Measurements from ENCODE around the gene KCNN3. TPM values are rescaled to one million over a fixed set of nuclear protein-coding genes. Genes with fewer than 3 reads are reported as not detected.

KCNN3 gene
- total and polyA plus RNA-seq, 2 of the 13 experiments (the other 11 are each of a cell fraction or from before 2014, with no cell fraction given): not detected

DNA sequence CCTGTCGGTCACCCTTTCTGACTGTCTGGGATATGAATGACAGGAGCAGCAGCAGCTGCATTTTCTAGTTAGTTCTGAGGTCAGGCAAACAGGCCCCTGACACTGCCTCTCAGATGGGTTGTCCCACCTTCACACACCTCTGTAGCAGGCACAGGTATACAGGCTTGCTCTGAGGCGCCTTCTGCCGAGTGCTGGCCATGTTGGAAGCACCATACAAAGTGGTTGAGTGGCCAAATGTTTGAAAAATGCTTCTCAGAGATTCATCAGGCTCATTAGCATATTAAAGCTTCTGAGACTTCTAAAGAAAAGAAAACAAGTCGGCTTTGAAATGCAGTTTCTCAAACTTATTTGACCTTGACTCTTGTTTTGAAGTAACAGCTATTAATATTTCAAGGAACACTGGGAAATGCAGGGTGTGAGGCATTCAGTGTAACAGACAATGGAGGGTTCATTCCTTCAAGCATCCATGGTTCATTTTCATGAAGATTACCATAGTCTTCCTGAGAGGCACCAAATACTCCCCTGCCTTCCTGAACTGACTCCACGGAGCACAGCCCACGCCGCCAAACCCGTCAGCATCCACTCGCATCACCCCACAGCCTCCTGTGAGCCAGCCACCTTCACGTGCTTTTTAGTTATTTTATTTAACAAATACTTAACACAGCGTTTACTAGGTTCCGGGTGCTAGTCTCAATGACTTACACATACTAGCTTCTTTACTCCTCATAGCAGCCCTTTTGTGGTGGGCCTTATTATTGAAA, 81.8 kb downstream of the KCNN3 start (continued):
- TF ChIP-seq, protein P1, sequence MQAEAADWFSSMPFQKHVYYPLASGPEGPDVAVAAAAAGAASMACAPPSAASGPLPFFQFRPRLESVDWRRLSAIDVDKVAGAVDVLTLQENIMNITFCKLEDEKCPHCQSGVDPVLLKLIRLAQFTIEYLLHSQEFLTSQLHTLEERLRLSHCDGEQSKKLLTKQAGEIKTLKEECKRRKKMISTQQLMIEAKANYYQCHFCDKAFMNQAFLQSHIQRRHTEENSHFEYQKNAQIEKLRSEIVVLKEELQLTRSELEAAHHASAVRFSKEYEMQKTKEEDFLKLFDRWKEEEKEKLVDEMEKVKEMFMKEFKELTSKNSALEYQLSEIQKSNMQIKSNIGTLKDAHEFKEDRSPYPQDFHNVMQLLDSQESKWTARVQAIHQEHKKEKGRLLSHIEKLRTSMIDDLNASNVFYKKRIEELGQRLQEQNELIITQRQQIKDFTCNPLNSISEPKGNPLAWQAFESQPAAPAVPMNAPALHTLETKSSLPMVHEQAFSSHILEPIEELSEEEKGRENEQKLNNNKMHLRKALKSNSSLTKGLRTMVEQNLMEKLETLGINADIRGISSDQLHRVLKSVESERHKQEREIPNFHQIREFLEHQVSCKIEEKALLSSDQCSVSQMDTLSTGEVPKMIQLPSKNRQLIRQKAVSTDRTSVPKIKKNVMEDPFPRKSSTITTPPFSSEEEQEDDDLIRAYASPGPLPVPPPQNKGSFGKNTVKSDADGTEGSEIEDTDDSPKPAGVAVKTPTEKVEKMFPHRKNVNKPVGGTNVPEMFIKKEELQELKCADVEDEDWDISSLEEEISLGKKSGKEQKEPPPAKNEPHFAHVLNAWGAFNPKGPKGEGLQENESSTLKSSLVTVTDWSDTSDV (CRISPR knock-in tag; IDR thresholded peaks at IDR 0.05): no peak

DNA sequence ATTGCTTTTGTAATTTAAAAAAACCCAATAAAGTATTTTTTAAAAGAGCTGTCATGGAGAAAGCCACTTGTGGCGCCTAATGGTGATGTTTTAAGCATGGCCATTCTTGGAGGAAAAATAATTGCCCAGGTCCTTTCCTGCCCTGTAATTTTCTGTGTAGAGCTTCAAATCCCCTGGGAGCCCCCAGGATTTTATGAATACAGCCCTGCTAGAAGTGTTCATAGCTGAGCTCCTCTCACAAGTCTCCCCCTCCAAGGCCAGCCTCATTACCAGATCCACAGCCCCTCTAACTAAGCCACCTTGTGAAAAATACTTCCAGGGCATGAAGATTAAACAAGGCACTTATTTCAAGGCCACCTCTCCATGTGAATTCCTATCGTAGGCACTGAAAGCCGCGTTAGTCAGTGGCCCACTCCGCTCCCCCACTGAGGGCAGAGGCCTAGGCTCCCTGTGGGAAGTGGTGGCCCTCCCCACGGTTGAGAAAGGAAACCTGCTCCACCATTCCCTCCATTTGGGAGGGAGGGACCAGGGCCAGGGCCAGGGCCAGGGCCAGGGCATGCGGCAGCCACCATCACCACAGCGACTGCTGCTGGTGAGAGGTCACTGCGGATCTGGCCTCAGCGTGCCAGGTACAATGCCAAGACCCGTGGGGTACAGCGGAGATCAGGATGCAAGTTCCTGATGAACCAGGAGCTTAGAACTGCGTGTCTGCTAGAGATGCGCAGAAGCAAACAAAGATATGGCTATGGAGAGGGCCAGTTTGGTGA, 83.1 kb downstream of the KCNN3 start:
- Histone ChIP-seq H3K27ac (ENCODE audit: extremely low read length, insufficient read depth, low read length) (no peak overlapping the region), H4K20me1 (ENCODE audit: insufficient read depth, low read length) (no peaks in the 10 kb centered on the region), H3K79me2 (ENCODE audit: insufficient read depth, low read length) (no peaks in the 10 kb centered on the region), H3K9me3 (ENCODE audit: low read length) (no peaks in the 10 kb centered on the region), H3K27me3 (ENCODE audit: control insufficient read depth in 1 of 2, insufficient read depth in 2 of 2, low read length in 2 of 2) (peaks cover 1 to 13% of the 10 kb centered on the region in 2 experiments; a peak in 2 of 5 replicates), H3K4me3 (replicated peaks in 1 of 3; ENCODE audit: insufficient read depth in 1 of 3, low read depth in 2 of 3, low read length in 3 of 3) (no peak overlapping the region), H3K4me1 (ENCODE audit: insufficient read depth, low read length) (peaks cover 26% of the 10 kb centered on the region), H3K9ac (ENCODE audit: insufficient read depth, low read depth, low read length) (no peak overlapping the region), H2AFZ (ENCODE audit: low read length) (no peak overlapping the region), H3K36me3 (replicated peaks in 1 of 2; ENCODE audit: control insufficient read depth in 1 of 2, insufficient read depth in 2 of 2, low read length in 2 of 2) (no peaks in the 10 kb centered on the region), H3K4me2 (ENCODE audit: low read depth, low read length) (no peak overlapping the region)
- ChIA-PET POLR2A (no interaction called here), CTCF (ENCODE audit: low intra/inter-chr PET ratio, low total read pairs) (no interaction called here)
- FAIRE-seq: no peak
- intact Hi-C loops (cut with micrococcal nuclease; ENCODE audit: unreplicated experiment): no loop called here
- no peak for ATAC-seq
- in situ Hi-C loops (cut with HindIII; ENCODE audit: extremely low pct_ligation_motif_present, low pct_unique_long_range_greater_than_20kb): no loop called here
- WGBS (ENCODE audit: low lambda C conversion rate): 55% methylated on average over 14 of the region's 14 CpGs
- no TSS peak for BruUV-seq (replicated peaks)
- no peak for DNase-seq (ENCODE audit: low spot score)
- TF ChIP-seq, protein P2, sequence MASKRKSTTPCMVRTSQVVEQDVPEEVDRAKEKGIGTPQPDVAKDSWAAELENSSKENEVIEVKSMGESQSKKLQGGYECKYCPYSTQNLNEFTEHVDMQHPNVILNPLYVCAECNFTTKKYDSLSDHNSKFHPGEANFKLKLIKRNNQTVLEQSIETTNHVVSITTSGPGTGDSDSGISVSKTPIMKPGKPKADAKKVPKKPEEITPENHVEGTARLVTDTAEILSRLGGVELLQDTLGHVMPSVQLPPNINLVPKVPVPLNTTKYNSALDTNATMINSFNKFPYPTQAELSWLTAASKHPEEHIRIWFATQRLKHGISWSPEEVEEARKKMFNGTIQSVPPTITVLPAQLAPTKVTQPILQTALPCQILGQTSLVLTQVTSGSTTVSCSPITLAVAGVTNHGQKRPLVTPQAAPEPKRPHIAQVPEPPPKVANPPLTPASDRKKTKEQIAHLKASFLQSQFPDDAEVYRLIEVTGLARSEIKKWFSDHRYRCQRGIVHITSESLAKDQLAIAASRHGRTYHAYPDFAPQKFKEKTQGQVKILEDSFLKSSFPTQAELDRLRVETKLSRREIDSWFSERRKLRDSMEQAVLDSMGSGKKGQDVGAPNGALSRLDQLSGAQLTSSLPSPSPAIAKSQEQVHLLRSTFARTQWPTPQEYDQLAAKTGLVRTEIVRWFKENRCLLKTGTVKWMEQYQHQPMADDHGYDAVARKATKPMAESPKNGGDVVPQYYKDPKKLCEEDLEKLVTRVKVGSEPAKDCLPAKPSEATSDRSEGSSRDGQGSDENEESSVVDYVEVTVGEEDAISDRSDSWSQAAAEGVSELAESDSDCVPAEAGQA (IDR thresholded peaks at IDR 0.05; ENCODE audit: low read depth): no peak
- TF ChIP-seq, protein P2 (CRISPR knock-in tag; IDR thresholded peaks at IDR 0.05; ENCODE audit: borderline replicate concordance): no peak
- TF ChIP-seq AGO1 (IDR thresholded peaks at IDR 0.05; ENCODE audit: low read depth, low read length, poor library complexity, severe bottlenecking) (no peak), CBX5 (CRISPR knock-in tag; IDR thresholded peaks at IDR 0.05; ENCODE audit: borderline replicate concordance) (no peak), NAIF1 (CRISPR knock-in tag; IDR thresholded peaks at IDR 0.05; ENCODE audit: borderline replicate concordance) (no peak), XRCC5 (optimal IDR thresholded peaks at IDR 0.05; ENCODE audit: low read length) (no peak), MED1 (CRISPR knock-in tag; IDR thresholded peaks at IDR 0.05) (no peak), CREM (IDR thresholded peaks at IDR 0.05) (no peak), CREM (CRISPR knock-in tag; IDR thresholded peaks at IDR 0.05) (no peak)

Measured in HepG2 (cell line).